GM12878 (cell line): ENCODE measurements around the gene TMEM126A. TPM values are rescaled to one million over a fixed set of nuclear protein-coding genes. Genes with fewer than 3 reads are reported as not detected.

Source experiments
- ATAC-seq: fragments of 200-7000 bp; cut with Tn5 transposase; 3 replicates; pipeline ENCODE4 v1.9.1; 2020; ENCODE audit warnings: mild to moderate bottlenecking, moderate library complexity
- BruUV-seq: library from RNA; stranded (reverse); fragments of 400-500 nt; replicated peaks from 2 replicates; lab custom pipeline; 2021; lab: Mats Ljungman, UMichigan
- CTCF ChIA-PET: fragments of 300-600 bp; sonication (Branson Sonifier 250); formaldehyde crosslinking; extraction: SDS; loops from one replicate; lab custom pipeline; 2021; ENCODE audit warnings: inconsistent platforms; lab: Yijun Ruan, JAX
- POLR2A ChIA-PET: fragments of 350-600 bp; formaldehyde crosslinking; extraction: SDS; loops from one replicate; lab custom pipeline; 2021; ENCODE audit warnings: inconsistent platforms; lab: Charles Lee
- RAD21 ChIA-PET: fragments of 300-600 bp; sonication (Branson Sonifier 250); formaldehyde crosslinking; loops from one replicate; lab custom pipeline; 2023; ENCODE audit warnings: antibody characterized with exemption; ENCODE audit not compliant: unreplicated experiment; lab: Charles Lee
- SMC1A ChIA-PET: fragments of 300-600 bp; sonication (Branson Sonifier 250); formaldehyde crosslinking; loops from one replicate; lab custom pipeline; 2023; ENCODE audit not compliant: unreplicated experiment, uncharacterized antibody; lab: Charles Lee
- DNase-seq: peaks from one replicate; pipeline ENCODE4 v3.0.0-alpha.2; 2011; ENCODE audit warnings: low read depth, low spot score
- FAIRE-seq: peaks from 3 replicates; lab custom pipeline; 2011; peaks lifted over from hg19 to GRCh38; lab: Jason Lieb, UNC
- H2AFZ ChIP-seq: 2 replicates; pipeline ENCODE4 v1.6.0; 2011; ENCODE audit warnings: low read depth, low read length, control low read depth; ENCODE audit not compliant: control insufficient read depth
- H3K27ac ChIP-seq: 2 replicates; pipeline ENCODE4 v1.5.1; 2011; ENCODE audit warnings: control low read depth; ENCODE audit not compliant: control insufficient read depth, insufficient read depth
- H3K27me3 ChIP-seq, 2 experiments: replicated peaks in 1 of 2; 2 replicates each; pipeline versions ENCODE4 v1.6.0 to v1.6.1; 2011; ENCODE audit warnings: low read length in 1 of 2; ENCODE audit not compliant: control insufficient read depth in 2 of 2, insufficient read depth in 2 of 2
- H3K36me3 ChIP-seq, 2 experiments: 2 replicates each; pipeline ENCODE4 v1.5.1; 2011; ENCODE audit warnings: low read length in 1 of 2; ENCODE audit not compliant: control insufficient read depth in 2 of 2, insufficient read depth in 2 of 2
- H3K4me1 ChIP-seq: 2 replicates; pipeline ENCODE4 v1.6.1; 2011; ENCODE audit warnings: mild to moderate bottlenecking, low read length, moderate library complexity, mixed read lengths; ENCODE audit not compliant: control insufficient read depth, insufficient read depth
- H3K4me2 ChIP-seq: 2 replicates; pipeline ENCODE4 v1.6.0; 2011; ENCODE audit warnings: control low read depth; ENCODE audit not compliant: control insufficient read depth, insufficient read depth
- H3K4me3 ChIP-seq: fragments of 200-600 bp; sonication (generic); 2 replicates; pipeline ENCODE4 v1.5.1; 2016
- H3K79me2 ChIP-seq: 2 replicates; pipeline ENCODE4 v1.6.0; 2011; ENCODE audit warnings: low read length; ENCODE audit not compliant: control insufficient read depth, insufficient read depth
- H3K9ac ChIP-seq: 2 replicates; pipeline ENCODE4 v1.8.0; 2011; ENCODE audit warnings: low read length, control low read depth, mixed read lengths; ENCODE audit not compliant: control insufficient read depth, insufficient read depth
- H3K9me3 ChIP-seq: replicated peaks from 3 replicates; pipeline ENCODE4 v1.5.1; 2011; ENCODE audit warnings: mild to moderate bottlenecking, low read length; ENCODE audit not compliant: control insufficient read depth, insufficient read depth
- H4K20me1 ChIP-seq: 2 replicates; pipeline ENCODE4 v1.6.0; 2011; ENCODE audit not compliant: control insufficient read depth, insufficient read depth
- CBX3 ChIP-seq: fragments of 200-600 bp; sonication (generic); IDR thresholded peaks from 2 replicates; pipeline ENCODE4 v1.6.1; 2016; ENCODE audit warnings: low read depth, borderline replicate concordance
- HSF1 ChIP-seq: fragments of 150-350 bp; IDR thresholded peaks from 2 replicates; pipeline ENCODE4 v1.6.1; 2014; ENCODE audit warnings: mild to moderate bottlenecking, low read depth, low read length
- IKZF2 ChIP-seq, 2 experiments: fragments of 450-650 bp; IDR thresholded peaks; 2 replicates each; pipeline ENCODE4 v1.6.1; 2017; ENCODE audit warnings: mild to moderate bottlenecking in 2 of 2, moderate library complexity in 2 of 2
- MYC ChIP-seq: IDR thresholded peaks from 2 replicates; pipeline ENCODE4 v1.6.1; 2011; ENCODE audit warnings: mild to moderate bottlenecking, low read length, moderate library complexity, inconsistent platforms; ENCODE audit not compliant: insufficient read depth, insufficient replicate concordance, insufficient read length, severe bottlenecking
- NFYA ChIP-seq: IDR thresholded peaks from 2 replicates; pipeline ENCODE4 v1.6.1; 2011; ENCODE audit warnings: low read depth, mild to moderate bottlenecking, low read length, improper control_type of control experiment, borderline replicate concordance
- PAX5 ChIP-seq: IDR thresholded peaks from 2 replicates; pipeline ENCODE4 v1.6.1; 2011; ENCODE audit warnings: low read depth, low read length, borderline replicate concordance
- RUNX3 ChIP-seq: IDR thresholded peaks from 2 replicates; pipeline ENCODE4 v1.6.1; 2012; ENCODE audit warnings: low read length, inconsistent platforms
- SMARCA5 ChIP-seq: fragments of 450-650 bp; IDR thresholded peaks from 2 replicates; pipeline ENCODE4 v1.6.1; 2017; ENCODE audit warnings: mild to moderate bottlenecking
- SPI1 ChIP-seq: IDR thresholded peaks from 2 replicates; pipeline ENCODE4 v1.6.1; 2011; ENCODE audit warnings: low read depth, mild to moderate bottlenecking, low read length, moderate library complexity, borderline replicate concordance; ENCODE audit not compliant: insufficient read depth
- SREBF1 ChIP-seq: IDR thresholded peaks from 2 replicates; pipeline ENCODE4 v1.6.1; 2012; ENCODE audit warnings: mild to moderate bottlenecking, low read length
- STAT1 ChIP-seq: fragments of 450-650 bp; conservative IDR thresholded peaks from 2 replicates; pipeline ENCODE4 v1.6.1; 2014; ENCODE audit warnings: antibody characterized with exemption, mild to moderate bottlenecking
- STAT3 ChIP-seq: IDR thresholded peaks from 2 replicates; pipeline ENCODE4 v1.6.1; 2011; ENCODE audit warnings: low read depth, low read length, improper control_type of control experiment
- SUPT20H ChIP-seq: IDR thresholded peaks from 2 replicates; pipeline ENCODE4 v1.6.1; 2011; ENCODE audit warnings: low read depth, mild to moderate bottlenecking, low read length, moderate library complexity, borderline replicate concordance; ENCODE audit not compliant: control insufficient read depth
- WGBS: methylation state at CpG from one replicate; pipeline ENCODE4 v1.1.6; 2016; ENCODE audit warnings: low lambda C conversion rate; ENCODE audit not compliant: insufficient replicate concordance, insufficient coverage; ENCODE audit errors: missing lambda C conversion rate; 5-methylcytosine and 5-hydroxymethylcytosine counted together
- in situ Hi-C: fragments of 300-500 bp; cut with MboI; formaldehyde crosslinking; loops from 9 replicates; pipeline ENCODE4 v1.14.3; 2018; ENCODE audit warnings: mixed read lengths
- intact Hi-C: fragments of 100-400 bp; cut with micrococcal nuclease; formaldehyde crosslinking; loops from one replicate; pipeline ENCODE4 v1.14.2; 2022; ENCODE audit not compliant: unreplicated experiment
- polyA plus RNA-seq, 11 experiments: library from polyadenylated mRNA; depleted of rRNA in 4 of 11; unstranded in 6 of 11; stranded (reverse) in 5 of 11; fragments of >200 nt; fragmentation: Nextera tagmentation in 4 of 11; fragmentation: Illumina TruSeq in 1 of 11; extraction: Ambion mirVana in 4 of 11; extraction: Trizol in 1 of 11; gene quantifications; 1 replicate in 1 of 11; 2 replicates in 10 of 11; pipeline versions ENCODE4 v1.2.1 to v1.2.3, GENCODE V29; 2011 to 2016; ENCODE audit warnings: inconsistent platforms in 2 of 11, missing spikeins in 2 of 11, low read depth in 1 of 11
- total RNA-seq, 4 experiments: library from RNA; depleted of rRNA in 3 of 4; stranded (reverse); fragments of >200 nt in 3 of 4; fragmentation: Illumina TruSeq in 1 of 4; extraction: Trizol in 1 of 4; gene quantifications; 2 replicates each; pipeline versions ENCODE4 v1.2.1 to v1.2.3, GENCODE V29; 2013 to 2021
- TF ChIP-seq, protein P1 (sequence below): fragments of 450-650 bp; IDR thresholded peaks from 2 replicates; pipeline ENCODE4 v1.6.1; 2016; ENCODE audit warnings: mild to moderate bottlenecking
- TF ChIP-seq, protein P2 (sequence below): fragments of 450-650 bp; IDR thresholded peaks from 2 replicates; pipeline ENCODE4 v1.6.1; 2017; ENCODE audit warnings: mild to moderate bottlenecking, moderate library complexity

Gene TMEM126A
- total and polyA plus RNA-seq, 10 of the 15 experiments (the other 5 are each of a cell fraction or from before 2014, with no cell fraction given): 38.6 to 208 (median 71.7) TPM

DNA sequence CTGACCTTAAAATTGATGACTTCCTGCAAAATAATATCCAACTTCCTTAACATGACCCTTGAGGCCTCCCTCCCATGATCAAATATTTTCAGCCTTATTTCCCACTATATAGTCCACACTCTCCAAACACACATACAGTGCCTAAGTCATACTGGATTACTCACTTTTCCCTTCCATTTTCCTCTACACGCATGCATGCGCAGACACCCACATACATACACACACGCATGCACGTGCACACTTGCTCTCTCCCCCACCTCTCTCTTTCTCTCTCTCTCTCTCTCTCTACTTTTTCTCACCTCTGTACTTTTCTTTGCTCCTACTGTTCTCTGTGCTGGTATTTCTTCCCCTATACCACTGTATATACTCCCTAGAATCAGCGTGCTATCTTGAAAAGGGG, 48.7 kb upstream of the TMEM126A start:
- ChIA-PET RAD21 (no interaction called here), CTCF (interaction anchor here (1.4 kb wide), 1 partner anchor 94 kb away, joined by 3 read pairs; no protein-coding TSS in a partner anchor), POLR2A (no interaction called here), SMC1A (no interaction called here)
- TF ChIP-seq CBX3: no peak
- TF ChIP-seq STAT3: no peak
- no peak for TF ChIP-seq SPI1
- TF ChIP-seq NFYA: no peak
- TF ChIP-seq RUNX3: no peak
- no peak for TF ChIP-seq SMARCA5
- no peak for TF ChIP-seq MYC
- TF ChIP-seq, protein P1, sequence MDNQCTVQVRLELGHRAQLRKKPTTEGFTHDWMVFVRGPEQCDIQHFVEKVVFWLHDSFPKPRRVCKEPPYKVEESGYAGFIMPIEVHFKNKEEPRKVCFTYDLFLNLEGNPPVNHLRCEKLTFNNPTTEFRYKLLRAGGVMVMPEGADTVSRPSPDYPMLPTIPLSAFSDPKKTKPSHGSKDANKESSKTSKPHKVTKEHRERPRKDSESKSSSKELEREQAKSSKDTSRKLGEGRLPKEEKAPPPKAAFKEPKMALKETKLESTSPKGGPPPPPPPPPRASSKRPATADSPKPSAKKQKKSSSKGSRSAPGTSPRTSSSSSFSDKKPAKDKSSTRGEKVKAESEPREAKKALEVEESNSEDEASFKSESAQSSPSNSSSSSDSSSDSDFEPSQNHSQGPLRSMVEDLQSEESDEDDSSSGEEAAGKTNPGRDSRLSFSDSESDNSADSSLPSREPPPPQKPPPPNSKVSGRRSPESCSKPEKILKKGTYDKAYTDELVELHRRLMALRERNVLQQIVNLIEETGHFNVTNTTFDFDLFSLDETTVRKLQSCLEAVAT: no peak
- TF ChIP-seq STAT1: no peak
- TF ChIP-seq SUPT20H: no peak
- no peak for TF ChIP-seq SREBF1
- TF ChIP-seq, protein P2, sequence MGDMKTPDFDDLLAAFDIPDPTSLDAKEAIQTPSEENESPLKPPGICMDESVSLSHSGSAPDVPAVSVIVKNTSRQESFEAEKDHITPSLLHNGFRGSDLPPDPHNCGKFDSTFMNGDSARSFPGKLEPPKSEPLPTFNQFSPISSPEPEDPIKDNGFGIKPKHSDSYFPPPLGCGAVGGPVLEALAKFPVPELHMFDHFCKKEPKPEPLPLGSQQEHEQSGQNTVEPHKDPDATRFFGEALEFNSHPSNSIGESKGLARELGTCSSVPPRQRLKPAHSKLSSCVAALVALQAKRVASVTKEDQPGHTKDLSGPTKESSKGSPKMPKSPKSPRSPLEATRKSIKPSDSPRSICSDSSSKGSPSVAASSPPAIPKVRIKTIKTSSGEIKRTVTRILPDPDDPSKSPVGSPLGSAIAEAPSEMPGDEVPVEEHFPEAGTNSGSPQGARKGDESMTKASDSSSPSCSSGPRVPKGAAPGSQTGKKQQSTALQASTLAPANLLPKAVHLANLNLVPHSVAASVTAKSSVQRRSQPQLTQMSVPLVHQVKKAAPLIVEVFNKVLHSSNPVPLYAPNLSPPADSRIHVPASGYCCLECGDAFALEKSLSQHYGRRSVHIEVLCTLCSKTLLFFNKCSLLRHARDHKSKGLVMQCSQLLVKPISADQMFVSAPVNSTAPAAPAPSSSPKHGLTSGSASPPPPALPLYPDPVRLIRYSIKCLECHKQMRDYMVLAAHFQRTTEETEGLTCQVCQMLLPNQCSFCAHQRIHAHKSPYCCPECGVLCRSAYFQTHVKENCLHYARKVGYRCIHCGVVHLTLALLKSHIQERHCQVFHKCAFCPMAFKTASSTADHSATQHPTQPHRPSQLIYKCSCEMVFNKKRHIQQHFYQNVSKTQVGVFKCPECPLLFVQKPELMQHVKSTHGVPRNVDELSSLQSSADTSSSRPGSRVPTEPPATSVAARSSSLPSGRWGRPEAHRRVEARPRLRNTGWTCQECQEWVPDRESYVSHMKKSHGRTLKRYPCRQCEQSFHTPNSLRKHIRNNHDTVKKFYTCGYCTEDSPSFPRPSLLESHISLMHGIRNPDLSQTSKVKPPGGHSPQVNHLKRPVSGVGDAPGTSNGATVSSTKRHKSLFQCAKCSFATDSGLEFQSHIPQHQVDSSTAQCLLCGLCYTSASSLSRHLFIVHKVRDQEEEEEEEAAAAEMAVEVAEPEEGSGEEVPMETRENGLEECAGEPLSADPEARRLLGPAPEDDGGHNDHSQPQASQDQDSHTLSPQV: no peak
- no peak for TF ChIP-seq PAX5
- no peak for TF ChIP-seq HSF1
- TF ChIP-seq IKZF2 (IDR thresholded peaks at IDR 0.05): no peak
- Histone ChIP-seq H3K27ac (no peak overlapping the region), H3K79me2 (no peaks in the 10 kb centered on the region), H4K20me1 (no peaks in the 10 kb centered on the region), H3K4me2 (no peak overlapping the region), H3K27me3 (no peaks in the 10 kb centered on the region), H3K36me3 (no peaks in the 10 kb centered on the region), H3K4me1 (no peaks in the 10 kb centered on the region), H3K9me3 (no peaks in the 10 kb centered on the region), H2AFZ (no peak overlapping the region), H3K9ac (no peak overlapping the region), H3K4me3 (no peak overlapping the region)
- intact Hi-C loops (loop anchor here (5.0 to 10.0 kb wide), 3 partner anchors 228 to 816 kb away; no protein-coding TSS in a partner anchor), in situ Hi-C loops (loop anchor here (10.0 to 25.0 kb wide), 2 partner anchors 226 to 1213 kb away; partner anchors contain the start of gene PRSS23)
- DNase-seq (no peak), FAIRE-seq (no peak), ATAC-seq (no peak)
- no TSS peak for BruUV-seq
- WGBS: 70% methylated on average over 5 of the region's 5 CpGs
